ENCODE results near the gene EXOC6B. TPM values are rescaled to one million over a fixed set of nuclear protein-coding genes. Genes with fewer than 3 reads are reported as not detected.

Gene EXOC6B
- total and polyA plus RNA-seq, 10 of the 15 experiments (the other 5 are each of a cell fraction or from before 2014, with no cell fraction given), result 0.23 to 2.2 (median 1.2) TPM

DNA sequence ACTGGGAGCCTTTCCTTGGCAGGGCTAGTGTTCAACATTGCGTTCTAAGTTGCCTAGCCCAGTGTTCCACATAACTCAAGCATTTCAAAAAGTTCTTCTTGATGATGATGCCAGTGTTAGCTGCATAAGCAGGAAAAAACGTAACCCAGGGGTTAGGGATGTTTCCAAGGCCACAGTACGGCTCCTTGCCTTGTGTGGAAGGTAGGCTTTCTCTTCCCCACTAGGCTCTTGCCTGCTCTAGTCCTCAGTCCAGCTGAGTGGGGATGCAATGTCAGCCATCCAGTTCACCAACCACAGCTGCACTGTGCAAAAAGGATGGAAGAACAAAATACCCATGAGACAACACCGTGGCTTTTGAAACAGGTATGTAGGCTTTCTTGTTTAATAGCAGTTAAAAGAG lies 650.2 kb downstream of the EXOC6B start (continued):
- TF ChIP-seq HDAC2 (IDR thresholded peaks at IDR 0.05), result no peak
- no peak for TF ChIP-seq RAD21 (IDR thresholded peaks at IDR 0.05; ENCODE audit: insufficient read depth, low read depth, low read length)
- no peak for TF ChIP-seq POU2F2 (IDR thresholded peaks at IDR 0.05; ENCODE audit: borderline replicate concordance, low read depth, low read length)
- no peak for TF ChIP-seq POLR2AphosphoS5 (IDR thresholded peaks at IDR 0.05; ENCODE audit: low read length)
- TF ChIP-seq TCF12 (IDR thresholded peaks at IDR 0.05; ENCODE audit: low read depth, low read length), result no peak
- TF ChIP-seq, protein P1, sequence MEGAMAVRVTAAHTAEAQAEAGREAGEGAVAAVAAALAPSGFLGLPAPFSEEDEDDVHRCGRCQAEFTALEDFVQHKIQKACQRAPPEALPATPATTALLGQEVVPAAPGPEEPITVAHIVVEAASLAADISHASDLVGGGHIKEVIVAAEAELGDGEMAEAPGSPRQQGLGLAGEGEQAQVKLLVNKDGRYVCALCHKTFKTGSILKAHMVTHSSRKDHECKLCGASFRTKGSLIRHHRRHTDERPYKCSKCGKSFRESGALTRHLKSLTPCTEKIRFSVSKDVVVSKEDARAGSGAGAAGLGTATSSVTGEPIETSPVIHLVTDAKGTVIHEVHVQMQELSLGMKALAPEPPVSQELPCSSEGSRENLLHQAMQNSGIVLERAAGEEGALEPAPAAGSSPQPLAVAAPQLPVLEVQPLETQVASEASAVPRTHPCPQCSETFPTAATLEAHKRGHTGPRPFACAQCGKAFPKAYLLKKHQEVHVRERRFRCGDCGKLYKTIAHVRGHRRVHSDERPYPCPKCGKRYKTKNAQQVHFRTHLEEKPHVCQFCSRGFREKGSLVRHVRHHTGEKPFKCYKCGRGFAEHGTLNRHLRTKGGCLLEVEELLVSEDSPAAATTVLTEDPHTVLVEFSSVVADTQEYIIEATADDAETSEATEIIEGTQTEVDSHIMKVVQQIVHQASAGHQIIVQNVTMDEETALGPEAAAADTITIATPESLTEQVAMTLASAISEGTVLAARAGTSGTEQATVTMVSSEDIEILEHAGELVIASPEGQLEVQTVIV (IDR thresholded peaks at IDR 0.05; ENCODE audit: borderline replicate concordance, partially characterized antibody), result no peak
- TF ChIP-seq, protein P2, sequence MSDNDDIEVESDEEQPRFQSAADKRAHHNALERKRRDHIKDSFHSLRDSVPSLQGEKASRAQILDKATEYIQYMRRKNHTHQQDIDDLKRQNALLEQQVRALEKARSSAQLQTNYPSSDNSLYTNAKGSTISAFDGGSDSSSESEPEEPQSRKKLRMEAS (IDR thresholded peaks at IDR 0.05; ENCODE audit: low read depth, low read length), result no peak
- TF ChIP-seq PAX8 (IDR thresholded peaks at IDR 0.05), result no peak

DNA sequence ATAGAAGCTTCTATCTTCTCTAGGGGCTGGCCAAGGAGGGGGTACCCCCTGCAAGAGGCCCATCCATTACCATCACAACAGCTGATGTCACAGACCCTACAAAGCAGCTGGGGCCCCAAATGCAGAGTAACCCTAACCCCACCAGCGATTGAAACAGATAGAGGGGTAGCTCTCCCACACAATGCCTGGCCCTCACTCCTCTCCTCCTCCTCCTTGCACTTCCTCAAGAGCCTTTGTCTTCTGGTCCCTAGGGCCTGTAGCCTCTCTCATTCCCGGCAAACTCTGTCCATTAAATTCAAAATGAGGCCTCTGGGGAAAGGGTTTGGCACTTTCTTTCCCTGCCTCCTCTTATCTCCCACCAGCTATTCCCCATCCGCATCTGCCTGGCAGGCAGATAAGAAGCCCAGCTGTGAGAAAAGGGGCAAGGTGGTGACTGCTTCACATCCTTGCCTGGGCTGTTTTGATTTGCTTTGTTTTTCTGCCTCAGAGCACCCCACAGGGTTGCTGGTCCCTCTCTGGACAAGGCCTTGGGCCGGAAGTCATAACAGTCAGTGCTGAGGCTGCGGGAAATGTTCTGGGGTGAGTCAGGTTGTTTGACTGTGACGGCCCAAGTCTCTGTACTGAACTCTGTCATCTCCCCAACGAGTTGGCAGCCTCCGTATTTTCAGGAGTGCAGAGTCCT lies 652.1 kb downstream of the EXOC6B start:
- Histone ChIP-seq H3K79me2 (ENCODE audit: control insufficient read depth, insufficient read depth, low read length) (no peaks in the 10 kb centered on the region), H3K27ac (ENCODE audit: control insufficient read depth, insufficient read depth) (no peak overlapping the region), H3K27me3 (replicated peaks in 1 of 2; ENCODE audit: control insufficient read depth in 2 of 2, insufficient read depth in 2 of 2, low read length in 1 of 2) (no peaks in the 10 kb centered on the region), H3K4me3 (no peak overlapping the region), H3K9me3 (replicated peaks; ENCODE audit: control insufficient read depth, insufficient read depth, low read length) (no peaks in the 10 kb centered on the region), H4K20me1 (ENCODE audit: control insufficient read depth, insufficient read depth) (no peaks in the 10 kb centered on the region), H2AFZ (ENCODE audit: control insufficient read depth, low read depth, low read length) (no peak overlapping the region), H3K4me2 (ENCODE audit: control insufficient read depth, insufficient read depth) (no peak overlapping the region), H3K9ac (ENCODE audit: control insufficient read depth, insufficient read depth, low read length) (no peak overlapping the region), H3K36me3 (ENCODE audit: control insufficient read depth in 2 of 2, insufficient read depth in 2 of 2, low read length in 1 of 2) (no peaks in the 10 kb centered on the region), H3K4me1 (ENCODE audit: control insufficient read depth, insufficient read depth, low read length) (no peaks in the 10 kb centered on the region)
- ChIA-PET SMC1A (ENCODE audit: uncharacterized antibody, unreplicated experiment) (no interaction called here), CTCF (no interaction called here), POLR2A (no interaction called here), RAD21 (ENCODE audit: unreplicated experiment) (no interaction called here)
- TF ChIP-seq POU2F2 (IDR thresholded peaks at IDR 0.05; ENCODE audit: borderline replicate concordance, low read depth, low read length) (no peak), ZZZ3 (IDR thresholded peaks at IDR 0.05; ENCODE audit: control insufficient read depth, insufficient read length, low read depth) (no peak)
- FAIRE-seq, result no peak
- in situ Hi-C loops (cut with MboI) (no loop called here), intact Hi-C loops (cut with micrococcal nuclease; ENCODE audit: unreplicated experiment) (no loop called here)
- BruUV-seq (replicated peaks), result no TSS peak
- no peak for DNase-seq (ENCODE audit: low read depth, low spot score)
- 26% methylated on average over 8 of the region's 8 CpGs for WGBS (ENCODE audit: insufficient coverage, insufficient replicate concordance, low lambda C conversion rate, missing lambda C conversion rate)
- no peak for ATAC-seq

All from GM12878 (cell line).